Endothelial cell of umbilical vein (primary cell): ENCODE data around the gene GPR61. TPM values are rescaled to one million over a fixed set of nuclear protein-coding genes. Genes with fewer than 3 reads are reported as not detected.

Experiments used
- BruUV-seq: library from RNA; stranded (reverse); fragments of 400-500 nt; replicated peaks from 2 replicates; lab custom pipeline; 2021; lab: Mats Ljungman, UMichigan
- CTCF ChIA-PET: fragments of 300-600, 350-600 bp; sonication (Branson Sonifier 250); formaldehyde crosslinking; loops from one replicate; lab custom pipeline; 2021; ENCODE audit warnings: antibody characterized with exemption, inconsistent platforms; lab: Charles Lee
- POLR2A ChIA-PET: fragments of 300-600, 350-600 bp; sonication (Branson Sonifier 250); formaldehyde crosslinking; loops from one replicate; lab custom pipeline; 2021; ENCODE audit warnings: antibody characterized with exemption, inconsistent platforms; lab: Charles Lee
- DNase-seq: peaks from one replicate; pipeline ENCODE4 v3.0.0-alpha.2; 2011; ENCODE audit warnings: low read depth, low spot score
- FAIRE-seq: peaks from 2 replicates; lab custom pipeline; 2011; peaks lifted over from hg19 to GRCh38; lab: Jason Lieb, UNC
- H2AFZ ChIP-seq: 2 replicates; pipeline ENCODE4 v1.6.0; 2012; ENCODE audit warnings: low read depth, low read length, control low read depth, inconsistent platforms
- H3K27ac ChIP-seq: 2 replicates; pipeline ENCODE4 v1.5.1; 2011; ENCODE audit warnings: low read depth, mild to moderate bottlenecking, control low read depth, low read length, moderate library complexity; ENCODE audit not compliant: insufficient read depth
- H3K27me3 ChIP-seq, 2 experiments: 2 replicates each; pipeline versions ENCODE4 v1.6.0 to v1.6.1; 2011; ENCODE audit warnings: low read length in 2 of 2, mixed read lengths in 1 of 2; ENCODE audit not compliant: control insufficient read depth in 2 of 2, insufficient read depth in 2 of 2
- H3K36me3 ChIP-seq, 2 experiments: 2 replicates in 1 of 2; 3 replicates in 1 of 2; pipeline ENCODE4 v1.5.1; 2011; ENCODE audit warnings: low read length in 2 of 2, mild to moderate bottlenecking in 1 of 2, moderate library complexity in 1 of 2; ENCODE audit not compliant: control insufficient read depth in 2 of 2, insufficient read depth in 2 of 2; ENCODE audit errors: extremely low read depth in 1 of 2
- H3K4me1 ChIP-seq: 3 replicates; pipeline ENCODE4 v1.5.1; 2011; ENCODE audit warnings: mild to moderate bottlenecking, low read length; ENCODE audit not compliant: control insufficient read depth, insufficient read depth; ENCODE audit errors: extremely low read depth
- H3K4me2 ChIP-seq: 2 replicates; pipeline ENCODE4 v1.6.1; 2011; ENCODE audit warnings: low read length, control low read depth, mixed read lengths; ENCODE audit not compliant: insufficient read depth
- H3K4me3 ChIP-seq, 3 experiments: fragments of 200-600 bp in 1 of 3; sonication (generic), shearing (Covaris generic) in 1 of 3; replicated peaks in 1 of 3; 2 replicates each; pipeline ENCODE4 v1.5.1; 2011 to 2016; ENCODE audit warnings: control low read depth in 3 of 3, low read length in 3 of 3, mild to moderate bottlenecking in 2 of 3, inconsistent platforms in 1 of 3, low read depth in 1 of 3, moderate library complexity in 1 of 3; ENCODE audit not compliant: insufficient read depth in 1 of 3
- H3K79me2 ChIP-seq: 2 replicates; pipeline ENCODE4 v1.6.0; 2012; ENCODE audit warnings: low read length, inconsistent platforms; ENCODE audit not compliant: control insufficient read depth, insufficient read depth
- H3K9ac ChIP-seq: replicated peaks from 2 replicates; pipeline ENCODE3; 2011; ENCODE audit warnings: low read length, control low read depth; ENCODE audit not compliant: insufficient read depth; ENCODE audit errors: extremely low read depth
- H3K9me1 ChIP-seq: replicated peaks from 3 replicates; pipeline ENCODE4 v1.6.0; 2011; ENCODE audit warnings: mild to moderate bottlenecking, low read length; ENCODE audit not compliant: control insufficient read depth, insufficient read depth; ENCODE audit errors: extremely low read depth
- H3K9me3 ChIP-seq: replicated peaks from 2 replicates; pipeline ENCODE4 v1.5.1; 2012; ENCODE audit warnings: low read length, inconsistent platforms; ENCODE audit not compliant: control insufficient read depth, insufficient read depth
- H4K20me1 ChIP-seq: replicated peaks from 2 replicates; pipeline ENCODE3; 2011; ENCODE audit warnings: mild to moderate bottlenecking, low read length; ENCODE audit not compliant: control insufficient read depth, insufficient read depth; ENCODE audit errors: extremely low read depth
- CTCF ChIP-seq, 2 donors: IDR thresholded peaks; 1 replicate in 1 of 2; 2 replicates in 1 of 2; pipeline ENCODE4 v1.5.1; 2011; ENCODE audit warnings: low read length in 2 of 2, mild to moderate bottlenecking in 2 of 2, moderate library complexity in 2 of 2, control low read depth in 1 of 2, inconsistent platforms in 1 of 2, low read depth in 1 of 2; ENCODE audit not compliant: insufficient read depth in 1 of 2; ENCODE audit errors: extremely low read depth in 1 of 2
- EZH2 ChIP-seq: IDR thresholded peaks from 2 replicates; pipeline ENCODE4 v1.6.1; 2012; ENCODE audit warnings: borderline replicate concordance, low read depth, mild to moderate bottlenecking, moderate library complexity, low read length, inconsistent platforms; ENCODE audit not compliant: severe bottlenecking
- FOS ChIP-seq: IDR thresholded peaks from 2 replicates; pipeline ENCODE4 v1.6.1; 2011; ENCODE audit warnings: mild to moderate bottlenecking, low read length, moderate library complexity, borderline replicate concordance; ENCODE audit not compliant: insufficient read depth
- GATA2 ChIP-seq: IDR thresholded peaks from 2 replicates; pipeline ENCODE4 v1.7.0; 2011; ENCODE audit warnings: low read depth, mild to moderate bottlenecking, moderate library complexity, mixed read lengths, low read length; ENCODE audit not compliant: insufficient read length, insufficient read depth
- JUN ChIP-seq: IDR thresholded peaks from 2 replicates; pipeline ENCODE4 v1.6.1; 2011; ENCODE audit warnings: borderline replicate concordance, low read depth; ENCODE audit not compliant: insufficient read length, insufficient read depth
- MAX ChIP-seq: IDR thresholded peaks from 2 replicates; pipeline ENCODE4 v1.6.1; 2011; ENCODE audit not compliant: insufficient read depth, insufficient read length
- MYC ChIP-seq: IDR thresholded peaks from one replicate; pipeline ENCODE4 v1.6.1; 2011; ENCODE audit warnings: mild to moderate bottlenecking, low read depth, low read length
- POLR2A ChIP-seq: IDR thresholded peaks from 2 replicates; pipeline ENCODE4 v1.6.1; 2012; ENCODE audit warnings: low read depth, mild to moderate bottlenecking, control low read depth, low read length
- POLR2AphosphoS5 ChIP-seq: IDR thresholded peaks from 2 replicates; pipeline ENCODE4 v1.6.1; 2012; ENCODE audit warnings: low read depth, mild to moderate bottlenecking, control low read depth, low read length, moderate library complexity; ENCODE audit not compliant: insufficient read depth
- dilution Hi-C: fragments of 300-500 bp; cut with MboI; formaldehyde crosslinking; loops from one replicate; pipeline ENCODE4 v1.15.0; 2019; ENCODE audit warnings: low sequenced_read_pairs; ENCODE audit not compliant: extremely low pct_ligation_motif_present
- intact Hi-C: fragments of 100-400 bp; cut with micrococcal nuclease; formaldehyde crosslinking; loops from one replicate; pipeline ENCODE4 v1.10.0; 2022
- polyA plus RNA-seq, 4 experiments: library from polyadenylated mRNA; depleted of rRNA in 3 of 4; stranded (reverse) in 3 of 4; unstranded in 1 of 4; fragments of >200 nt; gene quantifications; 2 replicates each; pipeline versions ENCODE4 v1.2.1 to v1.2.3, GENCODE V29; 2011 to 2012; ENCODE audit warnings: missing spikeins in 1 of 4
- total RNA-seq: library from RNA; stranded (reverse); gene quantifications from 2 replicates; pipeline ENCODE4 v1.2.3, GENCODE V29; 2021

The GPR61 gene
- total and polyA plus RNA-seq, 2 donors (not counting 3 experiments of a cell fraction or from before 2014, with no cell fraction given) = not detected

- Histone ChIP-seq H3K36me3 (no peaks in the 10 kb centered on the region), H3K27ac (no peak overlapping the region), H3K4me1 (peaks cover 4% of the 10 kb centered on the region), H3K4me2 (no peak overlapping the region), H3K27me3 (peaks cover 2 to 10% of the 10 kb centered on the region in 2 experiments), H3K4me3 (no peak overlapping the region), H4K20me1 (no peaks in the 10 kb centered on the region), H3K79me2 (no peaks in the 10 kb centered on the region), H3K9me3 (no peaks in the 10 kb centered on the region), H3K9ac (no peak overlapping the region), H2AFZ (no peak overlapping the region), H3K9me1 (no peaks in the 10 kb centered on the region)
- FAIRE-seq (no peak), DNase-seq (no peak)
- ChIA-PET CTCF (interaction anchor here (0.7 to 18.7 kb wide), 10 partner anchors 8 to 454 kb away, joined by 3 to 955 read pairs (median 4); partner anchors contain the start of genes AHCYL1, AMIGO1, CYB561D1 and SORT1), POLR2A (no interaction called here)
- no peak for TF ChIP-seq FOS
- TF ChIP-seq POLR2AphosphoS5 = no peak
- no peak for TF ChIP-seq POLR2A
- no peak for TF ChIP-seq GATA2
- TF ChIP-seq JUN = no peak
- no peak for TF ChIP-seq MAX
- TF ChIP-seq CTCF (IDR thresholded peaks at IDR 0.05; ENCODE audit: extremely low read depth in 1 of 2, insufficient read depth in 1 of 2, low read depth in 1 of 2, low read length in 2 of 2) = no peak
- TF ChIP-seq MYC = no peak
- TF ChIP-seq EZH2 = no peak
- intact Hi-C loops = no loop called here
- dilution Hi-C loops = no loop called here
- BruUV-seq = no TSS peak
Measured at GRCh38 chr1:109530457-109531087, 9.1 kb upstream of the GPR61 start.
